K562 (cell line): Measurements from ENCODE around the gene PTPN20. TPM values are rescaled to one million over a fixed set of nuclear protein-coding genes. Genes with fewer than 3 reads are reported as not detected.

Experiments
- ATAC-seq: fragments of 200-7000 bp; cut with Tn5 transposase; 3 replicates; pipeline ENCODE4 v1.9.1; 2020; ENCODE audit warnings: moderate library complexity
- BruUV-seq: library from RNA; stranded (reverse); fragments of 400-500 nt; replicated peaks from 2 replicates; lab custom pipeline; 2021; lab: Mats Ljungman, UMichigan
- CTCF ChIA-PET: fragments of 300-600 bp; formaldehyde crosslinking; extraction: SDS; loops from one replicate; lab custom pipeline; 2021; ENCODE audit warnings: low intra/inter-chr PET ratio; lab: Yijun Ruan, JAX
- POLR2A ChIA-PET: fragments of 300-600, 350-650 bp; sonication (Branson Sonifier 250); formaldehyde crosslinking; extraction: SDS; loops from one replicate; lab custom pipeline; 2021; ENCODE audit warnings: antibody characterized with exemption, inconsistent platforms; lab: Yijun Ruan, JAX
- DNase-seq, 4 experiments: peaks; one replicate each; pipeline versions ENCODE4 v3.0.0 to v3.0.0-alpha.2; 2011 to 2018; ENCODE audit warnings: low spot score in 3 of 4, mixed read lengths in 3 of 4; ENCODE audit errors: extremely low read depth in 1 of 4
- FAIRE-seq: peaks from 2 replicates; lab custom pipeline; 2011; peaks lifted over from hg19 to GRCh38; lab: Jason Lieb, UNC
- H2AFZ ChIP-seq: 2 replicates; pipeline ENCODE4 v1.6.0; 2011; ENCODE audit warnings: low read depth, low read length, control low read depth, inconsistent platforms
- H3K27ac ChIP-seq: fragments of 200-600 bp; 3 replicates; pipeline ENCODE4 v1.8.0; 2011; ENCODE audit warnings: low read depth, mild to moderate bottlenecking, control low read depth, inconsistent platforms, low read length, moderate library complexity, mixed read lengths; ENCODE audit errors: extremely low read depth
- H3K27me3 ChIP-seq, 2 experiments: fragments of 300-600 bp in 1 of 2; 2 replicates in 1 of 2; 3 replicates in 1 of 2; pipeline versions ENCODE4 v1.6.0 to v1.8.0; 2011; ENCODE audit warnings: inconsistent platforms in 2 of 2, low read length in 2 of 2, mild to moderate bottlenecking in 1 of 2, mixed read lengths in 1 of 2, moderate library complexity in 1 of 2; ENCODE audit not compliant: control insufficient read depth in 2 of 2, insufficient read depth in 2 of 2
- H3K36me3 ChIP-seq: fragments of 300-600 bp; 3 replicates; pipeline ENCODE4 v1.8.0; 2011; ENCODE audit warnings: mild to moderate bottlenecking, low read length, inconsistent platforms; ENCODE audit not compliant: control insufficient read depth, insufficient read depth
- H3K4me1 ChIP-seq, 2 experiments: fragments of 200-600 bp in 1 of 2; replicated peaks in 1 of 2; 2 replicates in 1 of 2; 3 replicates in 1 of 2; pipeline versions ENCODE4 v1.5.1 to v1.8.0; 2011; ENCODE audit warnings: inconsistent platforms in 2 of 2, low read length in 2 of 2, mild to moderate bottlenecking in 1 of 2, mixed read lengths in 1 of 2, moderate library complexity in 1 of 2; ENCODE audit not compliant: control insufficient read depth in 2 of 2, insufficient read depth in 2 of 2
- H3K4me2 ChIP-seq: 2 replicates; pipeline ENCODE4 v1.6.1; 2011; ENCODE audit warnings: low read length, control low read depth, inconsistent platforms, mixed read lengths; ENCODE audit not compliant: insufficient read depth
- H3K4me3 ChIP-seq: fragments of 200-600 bp; sonication (generic), shearing (Covaris generic); 2 replicates; pipeline ENCODE4 v1.5.1; 2016; ENCODE audit warnings: control low read depth, inconsistent platforms
- H3K79me2 ChIP-seq: fragments of 200-600 bp; 3 replicates; pipeline ENCODE4 v1.8.0; 2011; ENCODE audit warnings: low read length, inconsistent platforms; ENCODE audit not compliant: control insufficient read depth, insufficient read depth
- H3K9ac ChIP-seq, 2 experiments: 2 replicates each; pipeline versions ENCODE4 v1.6.0 to v1.6.1; 2011; ENCODE audit warnings: low read depth in 2 of 2, low read length in 2 of 2, control low read depth in 1 of 2, inconsistent platforms in 1 of 2, mild to moderate bottlenecking in 1 of 2, mixed read lengths in 1 of 2; ENCODE audit not compliant: insufficient read depth in 1 of 2
- H3K9me1 ChIP-seq: one replicate; pipeline ENCODE4 v1.6.0; 2011; ENCODE audit warnings: inconsistent platforms, mild to moderate bottlenecking, low read length, moderate library complexity; ENCODE audit not compliant: control insufficient read depth, insufficient read depth
- H3K9me3 ChIP-seq: replicated peaks from 2 replicates; pipeline ENCODE4 v1.5.1; 2011; ENCODE audit warnings: low read depth, low read length, inconsistent platforms; ENCODE audit not compliant: control insufficient read depth, insufficient read depth
- H4K20me1 ChIP-seq: replicated peaks from 2 replicates; pipeline ENCODE4 v1.6.1; 2011; ENCODE audit warnings: low read length, inconsistent platforms, mixed read lengths; ENCODE audit not compliant: control insufficient read depth, insufficient read depth
- HMGXB4 ChIP-seq: sonication (generic); formaldehyde crosslinking; IDR thresholded peaks from 2 replicates; pipeline ENCODE4 v1.8.1; 2023; ENCODE audit warnings: mild to moderate bottlenecking, missing genetic modification reagents
- MECOM ChIP-seq: fragments of 250-450 bp; sonication (Bioruptor Pico); IDR thresholded peaks from 2 replicates; pipeline ENCODE4 v1.8.0; 2022; ENCODE audit warnings: inconsistent platforms
- MTA2 ChIP-seq: fragments of 450-650 bp; IDR thresholded peaks from 2 replicates; pipeline ENCODE4 v1.6.1; 2016; ENCODE audit warnings: low read depth
- SETDB1 ChIP-seq: IDR thresholded peaks from one replicate; pipeline ENCODE4 v1.6.1; 2012; ENCODE audit warnings: low read length, control low read depth, inconsistent platforms
- SIRT6 ChIP-seq: IDR thresholded peaks from one replicate; pipeline ENCODE4 v1.6.1; 2012; ENCODE audit warnings: low read depth, mild to moderate bottlenecking, control low read depth, inconsistent platforms, low read length, moderate library complexity
- TAL1 ChIP-seq: fragments of 450-650 bp; IDR thresholded peaks from 2 replicates; pipeline ENCODE4 v1.6.1; 2016; ENCODE audit warnings: mild to moderate bottlenecking
- ZNF830 ChIP-seq: fragments of 250-450 bp; sonication (Bioruptor Pico); IDR thresholded peaks from 2 replicates; pipeline ENCODE4 v1.5.0; 2021; ENCODE audit warnings: mild to moderate bottlenecking
- WGBS: fragments of 100-300 bp; shearing (Covaris generic); methylation state at CpG from one replicate; pipeline ENCODE4 v1.1.6; 2016; ENCODE audit warnings: low coverage, mixed read lengths; ENCODE audit not compliant: insufficient coverage; ENCODE audit errors: missing lambda C conversion rate; 5-methylcytosine and 5-hydroxymethylcytosine counted together
- in situ Hi-C: fragments of 300-500 bp; cut with MboI; formaldehyde crosslinking; loops from 4 replicates; pipeline ENCODE4 v1.15.0; 2018; ENCODE audit warnings: inconsistent platforms, mixed read lengths
- intact Hi-C: fragments of 100-400 bp; cut with micrococcal nuclease; formaldehyde crosslinking; loops from 2 replicates; pipeline ENCODE4 v1.14.2; 2022
- polyA plus RNA-seq, 8 experiments: library from polyadenylated mRNA; depleted of rRNA in 4 of 8; stranded (reverse) in 5 of 8; unstranded in 3 of 8; fragments of >200 nt; fragmentation: Nextera tagmentation in 2 of 8; fragmentation: Illumina TruSeq in 1 of 8; extraction: Ambion mirVana in 2 of 8; extraction: Trizol in 1 of 8; gene quantifications; 2 replicates each; pipeline versions ENCODE4 v1.2.1 to v1.2.3, GENCODE V29; 2011 to 2014; ENCODE audit warnings: inconsistent platforms in 1 of 8, missing spikeins in 1 of 8
- total RNA-seq, 7 experiments: library from RNA; depleted of rRNA in 6 of 7; stranded (reverse); fragments of >200 nt in 6 of 7; fragmentation: Illumina TruSeq in 2 of 7; extraction: Trizol in 2 of 7; gene quantifications; 2 replicates each; pipeline versions ENCODE4 v1.2.1 to v1.2.3, GENCODE V29; 2011 to 2021; ENCODE audit warnings: low replicate concordance in 1 of 7

Gene PTPN20
- total and polyA plus RNA-seq, 9 of the 15 experiments (the other 6 are each of a cell fraction or from before 2014, with no cell fraction given), result 0.03 to 0.18 (median 0.10) TPM; not detected in 6

GRCh38 chr10:47036771-47037170, 125.5 kb downstream of the PTPN20 start:
- no peaks in the 10 kb centered on the region for H3K79me2 ChIP-seq
- no peak overlapping the region for H3K4me3 ChIP-seq
- intact Hi-C loops (no loop called here), in situ Hi-C loops (loop anchor here (10.0 kb wide), 1 partner anchor 278 kb away; no protein-coding TSS in a partner anchor)
- ATAC-seq, result no peak
- no peak overlapping the region for H3K9ac ChIP-seq
- no peak overlapping the region for H3K27ac ChIP-seq
- TF ChIP-seq SIRT6, result no peak
- no peak for TF ChIP-seq ZNF830 (CRISPR knock-in tag)
- H3K9me1 ChIP-seq, result peaks cover 3% of the 10 kb centered on the region
- H3K4me1 ChIP-seq, result no peaks in the 10 kb centered on the region; a peak in 2 of 5 replicates
- H3K27me3 ChIP-seq, result peaks cover 12 to 74% of the 10 kb centered on the region in 2 experiments; a peak in 4 of 5 replicates
- 0% methylated on average over 7 of the region's 7 CpGs for WGBS
- no peaks in the 10 kb centered on the region for H3K36me3 ChIP-seq
- CTCF ChIA-PET, result no interaction called here
- H3K9me3 ChIP-seq, result no peaks in the 10 kb centered on the region
- no peak overlapping the region for H3K4me2 ChIP-seq
- DNase-seq, result no peak
- no peak overlapping the region for H2AFZ ChIP-seq
- FAIRE-seq, result no peak
- POLR2A ChIA-PET, result interaction anchor here (1.2 kb wide), 1 partner anchor 9 kb away, joined by 3 read pairs; no protein-coding TSS in a partner anchor
- no TSS peak for BruUV-seq
- H4K20me1 ChIP-seq, result peaks cover 17% of the 10 kb centered on the region

GRCh38 chr10:47037654-47038425, 126.6 kb downstream of the PTPN20 start:
- H3K36me3 ChIP-seq, result no peaks in the 10 kb centered on the region
- no peak overlapping the region for H2AFZ ChIP-seq
- no peaks in the 10 kb centered on the region; a peak in 2 of 5 replicates for H3K4me1 ChIP-seq
- FAIRE-seq (peak; percentile 15), DNase-seq (no peak), ATAC-seq (no peak)
- H3K4me3 ChIP-seq, result no peak overlapping the region
- H3K27me3 ChIP-seq, result peaks cover 12 to 80% of the 10 kb centered on the region in 2 experiments; a peak in 4 of 5 replicates
- no peaks in the 10 kb centered on the region for H3K79me2 ChIP-seq
- in situ Hi-C loops, result loop anchor here (10.0 kb wide), 1 partner anchor 277 kb away; no protein-coding TSS in a partner anchor
- 1% methylated on average over 10 of the region's 10 CpGs for WGBS
- H3K27ac ChIP-seq, result no peak overlapping the region
- no peaks in the 10 kb centered on the region for H3K9me3 ChIP-seq
- intact Hi-C loops, result no loop called here
- POLR2A ChIA-PET, result interaction anchor here (0.7 to 1.2 kb wide), 2 partner anchors 8 to 69 kb away, joined by 3 read pairs; no protein-coding TSS in a partner anchor
- peaks cover 3% of the 10 kb centered on the region for H3K9me1 ChIP-seq
- BruUV-seq, result no TSS peak
- H3K4me2 ChIP-seq, result no peak overlapping the region
- peaks cover 17% of the 10 kb centered on the region for H4K20me1 ChIP-seq
- no peak overlapping the region for H3K9ac ChIP-seq
- CTCF ChIA-PET, result interaction anchor here (1.1 kb wide), 1 partner anchor 10 kb away, joined by 3 read pairs; no protein-coding TSS in a partner anchor
- no peak for TF ChIP-seq MTA2
- no peak for TF ChIP-seq MECOM (CRISPR knock-in tag)
- no peak for TF ChIP-seq SETDB1
- no peak for TF ChIP-seq TAL1
- no peak for TF ChIP-seq HMGXB4 (CRISPR knock-in tag)
